Measurements from ENCODE around the gene SOX4. TPM values are rescaled to one million over a fixed set of nuclear protein-coding genes. Genes with fewer than 3 reads are reported as not detected.

SOX4 gene
- total RNA-seq, 1 experiment from 2014 or later: 77.3 TPM

- H3K27ac Mint-ChIP-seq (ENCODE audit: unreplicated experiment): no peak overlapping the region
- Histone ChIP-seq H3K27me3 (replicated peaks; ENCODE audit: control insufficient read depth, insufficient read depth, low read length) (no peaks in the 10 kb centered on the region), H3K4me3 (ENCODE audit: low read depth, low read length) (no peak overlapping the region), H3K4me1 (no peaks in the 10 kb centered on the region; the same call in 1 of the 2 replicates), H3K36me3 (ENCODE audit: control insufficient read depth, insufficient read depth, low read length) (no peaks in the 10 kb centered on the region), H3K9me3 (no peaks in the 10 kb centered on the region)
- CTCF ChIA-PET: no interaction called here
- no peaks in the 10 kb centered on the region for H3K36me3 Mint-ChIP-seq (ENCODE audit: insufficient read depth, unreplicated experiment)
- H3K4me1 Mint-ChIP-seq (ENCODE audit: low read depth, unreplicated experiment): peaks cover 7% of the 10 kb centered on the region
- intact Hi-C loops (cut with micrococcal nuclease; ENCODE audit: unreplicated experiment): no loop called here
- POLR2A ChIA-PET: no interaction called here
- no peak overlapping the region for H3K4me3 Mint-ChIP-seq (ENCODE audit: unreplicated experiment)
- BruUV-seq (replicated peaks): no TSS peak
- peaks cover 7% of the 10 kb centered on the region for H3K9me3 Mint-ChIP-seq (ENCODE audit: unreplicated experiment)
- DNase-seq: no peak
- no peaks in the 10 kb centered on the region for H3K27me3 Mint-ChIP-seq (ENCODE audit: insufficient read depth, unreplicated experiment)
- no peak for TF ChIP-seq CTCF (IDR thresholded peaks at IDR 0.05; ENCODE audit: insufficient read depth in 1 of 2, low read depth in 1 of 2, low read length in 1 of 2, severe bottlenecking in 1 of 2, unreplicated experiment in 1 of 2)
These were observed 15.1 kb downstream of the SOX4 start for GRCh38 chr6:21608601-21609000.

GRCh38 chr6:21609881-21610329 is 16.4 kb downstream of the SOX4 start:
- peaks cover 7% of the 10 kb centered on the region for H3K9me3 Mint-ChIP-seq (ENCODE audit: unreplicated experiment)
- no TSS peak for BruUV-seq (replicated peaks)
- Histone ChIP-seq H3K36me3 (ENCODE audit: control insufficient read depth, insufficient read depth, low read length) (no peaks in the 10 kb centered on the region), H3K27me3 (replicated peaks; ENCODE audit: control insufficient read depth, insufficient read depth, low read length) (no peaks in the 10 kb centered on the region), H3K4me1 (no peaks in the 10 kb centered on the region; the same call in 1 of the 2 replicates), H3K9me3 (no peaks in the 10 kb centered on the region), H3K4me3 (ENCODE audit: low read depth, low read length) (no peak overlapping the region)
- no peak for TF ChIP-seq CTCF (IDR thresholded peaks at IDR 0.05; ENCODE audit: insufficient read depth in 1 of 2, low read depth in 1 of 2, low read length in 1 of 2, severe bottlenecking in 1 of 2, unreplicated experiment in 1 of 2)
- intact Hi-C loops (cut with micrococcal nuclease; ENCODE audit: unreplicated experiment): no loop called here
- H3K27ac Mint-ChIP-seq (ENCODE audit: unreplicated experiment): no peak overlapping the region
- H3K4me1 Mint-ChIP-seq (ENCODE audit: low read depth, unreplicated experiment): no peaks in the 10 kb centered on the region
- POLR2A ChIA-PET: no interaction called here
- CTCF ChIA-PET: no interaction called here
- H3K4me3 Mint-ChIP-seq (ENCODE audit: unreplicated experiment): no peak overlapping the region
- H3K36me3 Mint-ChIP-seq (ENCODE audit: insufficient read depth, unreplicated experiment): no peaks in the 10 kb centered on the region
- no peaks in the 10 kb centered on the region for H3K27me3 Mint-ChIP-seq (ENCODE audit: insufficient read depth, unreplicated experiment)
- no peak for DNase-seq

- no peaks in the 10 kb centered on the region for H3K27me3 Mint-ChIP-seq (ENCODE audit: insufficient read depth, unreplicated experiment)
- H3K4me3 ChIP-seq (ENCODE audit: low read depth, low read length): no peak overlapping the region
- H3K36me3 Mint-ChIP-seq (ENCODE audit: insufficient read depth, unreplicated experiment): no peaks in the 10 kb centered on the region
- intact Hi-C loops (cut with micrococcal nuclease; ENCODE audit: unreplicated experiment): no loop called here
- peaks cover 4% of the 10 kb centered on the region for H3K4me1 Mint-ChIP-seq (ENCODE audit: low read depth, unreplicated experiment)
- DNase-seq: no peak
- H3K36me3 ChIP-seq (ENCODE audit: control insufficient read depth, insufficient read depth, low read length): no peaks in the 10 kb centered on the region
- ChIA-PET CTCF (no interaction called here), POLR2A (no interaction called here)
- no peaks in the 10 kb centered on the region for H3K27me3 ChIP-seq (replicated peaks; ENCODE audit: control insufficient read depth, insufficient read depth, low read length)
- BruUV-seq (replicated peaks): no TSS peak
- peaks cover 7% of the 10 kb centered on the region for H3K9me3 Mint-ChIP-seq (ENCODE audit: unreplicated experiment)
- no peak overlapping the region for H3K27ac Mint-ChIP-seq (ENCODE audit: unreplicated experiment)
- TF ChIP-seq CTCF (IDR thresholded peaks at IDR 0.05; ENCODE audit: insufficient read depth in 1 of 2, low read depth in 1 of 2, low read length in 1 of 2, severe bottlenecking in 1 of 2, unreplicated experiment in 1 of 2): no peak
- H3K4me1 ChIP-seq: no peaks in the 10 kb centered on the region
- H3K9me3 ChIP-seq: no peaks in the 10 kb centered on the region
- no peak overlapping the region for H3K4me3 Mint-ChIP-seq (ENCODE audit: unreplicated experiment)
These were observed 16.8 kb downstream of the SOX4 start for GRCh38 chr6:21610341-21610740.

Measured in Caco-2 (cell line).